HG02870 (cell line): ENCODE data around the gene COL27A1.

Experiments
- ATAC-seq: cut with Tn5 transposase; IDR thresholded peaks from one replicate; pipeline ENCODE4 v1.9.1; 2021; ENCODE audit warnings: mild to moderate bottlenecking, moderate library complexity; ENCODE audit not compliant: unreplicated experiment

COL27A1 gene

GRCh38 chr9:114261987-114262386 lies 106.7 kb downstream of the COL27A1 start:
- ATAC-seq: no peak

GRCh38 chr9:114263853-114264510 lies 108.6 kb downstream of the COL27A1 start:
- ATAC-seq: no peak

DNA sequence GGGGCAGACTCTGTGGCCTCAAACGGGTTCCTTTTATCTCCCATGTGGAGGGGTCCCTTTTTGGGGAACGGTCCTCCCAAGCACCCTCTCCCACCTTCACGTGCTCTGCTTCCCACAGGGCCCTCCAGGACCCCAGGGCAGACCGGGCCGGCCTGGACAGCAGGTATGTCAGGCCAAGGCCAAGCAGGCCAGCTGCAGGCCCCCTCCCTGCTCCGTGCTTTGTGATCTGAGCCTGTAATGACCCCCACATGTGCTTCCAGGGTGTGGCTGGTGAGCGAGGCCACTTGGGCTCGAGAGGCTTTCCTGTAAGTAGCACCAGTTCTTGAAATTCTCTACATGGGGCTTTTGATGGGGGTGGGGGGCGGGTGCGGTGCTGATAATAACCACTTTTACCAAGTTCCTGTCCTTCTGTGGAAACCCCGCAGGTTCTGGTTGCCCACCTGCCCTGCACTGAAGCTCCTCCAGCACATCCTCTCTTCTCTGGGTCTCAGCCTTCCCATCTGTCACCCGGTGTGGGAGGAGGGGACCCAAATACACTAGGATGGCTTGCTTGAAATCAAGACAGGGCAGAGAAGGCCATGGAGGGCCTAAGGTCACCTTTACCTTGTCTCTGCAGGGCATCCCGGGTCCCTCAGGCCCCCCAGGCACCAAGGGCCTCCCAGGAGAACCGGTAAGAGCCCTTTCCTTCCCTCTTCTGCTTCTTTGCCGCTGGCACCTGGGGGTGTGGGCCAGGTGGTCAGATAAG lies 109.6 kb downstream of the COL27A1 start:
- no peak for ATAC-seq

GRCh38 chr9:114266969-114267368 lies 111.6 kb downstream of the COL27A1 start:
- no peak for ATAC-seq

DNA sequence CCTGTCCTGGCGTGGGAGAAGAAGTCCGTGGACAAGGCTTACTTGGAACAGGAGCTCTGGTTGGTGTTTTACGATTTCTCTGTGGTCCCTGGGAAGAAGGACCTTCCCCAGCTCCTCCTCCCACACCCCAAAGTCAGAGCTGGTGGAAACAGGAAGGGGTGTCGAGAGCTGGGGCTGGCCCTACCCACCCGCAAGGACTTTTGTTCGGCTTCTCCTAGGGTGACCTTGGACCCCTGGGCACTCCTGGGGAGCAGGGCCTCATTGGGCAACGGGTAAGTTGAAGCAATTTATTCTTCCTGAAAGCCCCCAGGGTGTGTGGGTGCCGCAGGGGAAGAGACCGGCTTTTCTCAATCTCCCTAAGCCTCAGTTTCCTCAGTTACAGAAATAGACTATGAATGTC lies 113.7 kb downstream of the COL27A1 start:
- no peak for ATAC-seq

DNA sequence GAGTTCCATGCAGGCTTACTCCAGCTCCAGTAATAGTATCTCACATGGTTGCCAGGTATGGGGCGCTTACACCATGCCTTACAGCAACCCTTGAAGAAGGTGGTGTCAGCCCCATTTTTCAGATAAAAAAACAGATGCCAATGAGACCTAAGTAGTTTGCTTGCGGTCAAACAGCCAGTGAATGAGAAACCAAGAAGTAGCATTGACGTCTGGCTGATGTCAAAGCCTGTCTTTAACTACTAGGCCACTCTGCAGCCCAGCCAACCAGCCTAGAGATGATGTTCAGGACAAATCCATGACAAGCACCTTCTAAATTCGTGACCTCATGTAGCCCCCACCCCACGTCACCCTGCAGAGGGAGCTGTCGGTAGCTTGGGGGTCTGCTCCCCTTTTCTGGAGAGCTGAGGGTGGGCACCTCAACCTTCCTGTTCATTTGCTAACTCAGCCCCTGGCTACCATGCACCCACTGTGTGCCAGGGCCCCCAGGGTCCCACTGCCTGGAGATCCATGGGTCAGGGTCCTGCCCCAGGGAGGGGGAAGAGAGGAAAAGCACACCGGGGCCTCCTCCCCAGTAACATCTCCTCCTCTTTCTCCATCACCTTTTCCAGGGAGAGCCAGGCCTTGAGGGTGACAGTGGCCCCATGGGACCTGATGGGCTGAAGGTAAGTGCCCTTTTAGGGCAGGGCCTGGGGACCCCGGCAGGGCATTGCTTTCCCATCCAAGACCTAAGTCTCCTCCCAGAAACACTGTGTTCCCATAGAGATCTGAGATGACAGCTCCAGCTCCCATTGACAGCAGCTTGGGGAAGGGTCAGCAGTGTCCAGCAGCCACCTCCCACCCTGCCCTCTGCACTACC lies 115.0 kb downstream of the COL27A1 start:
- ATAC-seq: no peak

- ATAC-seq: no peak
These were observed 116.5 kb downstream of the COL27A1 start for GRCh38 chr9:114271556-114272510.

DNA sequence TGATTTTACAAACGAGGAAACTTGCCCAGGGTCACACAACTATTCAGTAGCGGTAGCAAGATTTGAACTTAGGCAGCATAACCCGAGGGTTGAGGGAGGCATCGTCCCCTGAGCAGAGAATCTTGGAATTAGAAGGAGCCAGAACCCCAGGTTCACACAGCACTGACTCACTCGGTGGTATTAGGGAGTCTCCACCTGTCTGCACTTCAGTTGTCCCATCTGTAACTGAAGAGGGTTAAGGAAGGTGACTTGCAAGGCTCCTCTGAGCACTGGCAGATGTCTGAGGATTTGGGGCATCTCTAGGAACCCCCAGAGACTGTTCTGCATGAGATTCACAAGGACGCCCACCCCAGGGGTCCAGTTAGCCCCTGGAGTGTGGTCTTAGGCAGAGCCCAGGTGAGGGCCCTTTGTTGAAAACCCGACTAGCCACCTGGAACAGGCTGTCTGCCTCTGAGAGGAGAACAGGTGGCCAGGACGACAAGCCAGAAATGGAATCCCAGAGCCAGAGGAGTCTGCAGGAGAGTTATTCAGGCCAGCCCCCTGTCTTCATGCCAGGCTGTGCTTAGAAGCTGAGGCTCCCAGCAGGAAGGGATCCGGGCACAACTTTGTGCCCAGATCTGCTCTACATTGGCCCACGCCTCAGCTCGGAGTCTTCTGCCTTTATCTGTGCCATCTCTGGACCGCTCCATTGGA lies 117.5 kb downstream of the COL27A1 start:
- no peak for ATAC-seq

DNA sequence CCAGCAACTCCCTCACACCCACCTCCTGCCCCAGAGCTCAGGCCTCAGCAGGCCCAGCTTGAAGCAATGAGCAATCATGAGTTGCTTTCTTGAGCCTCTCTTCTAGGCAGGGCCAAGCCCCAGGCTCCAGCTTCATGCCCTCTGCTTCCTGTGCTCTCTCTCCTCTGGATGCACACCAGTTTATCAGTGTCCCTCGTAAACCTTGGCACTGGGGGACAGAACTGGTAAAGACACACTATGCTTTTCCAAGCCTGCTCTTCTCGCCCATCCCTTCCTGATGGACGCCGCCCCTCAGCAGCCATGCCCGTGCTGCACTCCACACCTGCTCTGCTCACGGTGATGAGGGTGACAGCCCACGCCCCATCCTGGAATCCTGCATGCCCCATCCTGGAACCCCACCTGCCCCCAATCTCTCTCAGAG lies 118.1 kb downstream of the COL27A1 start:
- ATAC-seq: no peak

DNA sequence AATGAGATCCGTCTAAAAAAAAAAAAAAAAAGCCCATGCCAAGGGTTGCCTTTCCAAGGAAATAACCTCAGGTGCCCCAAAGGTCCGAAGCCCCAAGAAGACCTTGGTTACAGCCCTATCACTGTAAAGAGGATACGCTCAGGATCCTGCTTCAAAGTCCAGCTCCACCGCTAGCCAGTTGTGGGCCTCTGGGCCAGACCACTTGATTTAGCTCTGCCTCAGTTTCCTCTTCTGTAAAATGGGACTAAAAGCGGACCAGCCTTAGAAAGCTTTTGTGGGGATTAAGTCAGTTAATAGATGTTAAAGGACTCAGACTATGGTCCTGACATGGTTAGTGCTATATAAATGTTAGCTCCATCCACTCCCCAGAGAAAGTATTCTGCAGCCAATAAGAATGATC lies 118.9 kb downstream of the COL27A1 start:
- ATAC-seq: no peak

- no peak for ATAC-seq
These were observed 120.1 kb downstream of the COL27A1 start for GRCh38 chr9:114275246-114276004.

- no peak for ATAC-seq
These were observed 121.8 kb downstream of the COL27A1 start for GRCh38 chr9:114276908-114277821.

GRCh38 chr9:114278356-114278755 lies 123.0 kb downstream of the COL27A1 start:
- ATAC-seq: no peak

DNA sequence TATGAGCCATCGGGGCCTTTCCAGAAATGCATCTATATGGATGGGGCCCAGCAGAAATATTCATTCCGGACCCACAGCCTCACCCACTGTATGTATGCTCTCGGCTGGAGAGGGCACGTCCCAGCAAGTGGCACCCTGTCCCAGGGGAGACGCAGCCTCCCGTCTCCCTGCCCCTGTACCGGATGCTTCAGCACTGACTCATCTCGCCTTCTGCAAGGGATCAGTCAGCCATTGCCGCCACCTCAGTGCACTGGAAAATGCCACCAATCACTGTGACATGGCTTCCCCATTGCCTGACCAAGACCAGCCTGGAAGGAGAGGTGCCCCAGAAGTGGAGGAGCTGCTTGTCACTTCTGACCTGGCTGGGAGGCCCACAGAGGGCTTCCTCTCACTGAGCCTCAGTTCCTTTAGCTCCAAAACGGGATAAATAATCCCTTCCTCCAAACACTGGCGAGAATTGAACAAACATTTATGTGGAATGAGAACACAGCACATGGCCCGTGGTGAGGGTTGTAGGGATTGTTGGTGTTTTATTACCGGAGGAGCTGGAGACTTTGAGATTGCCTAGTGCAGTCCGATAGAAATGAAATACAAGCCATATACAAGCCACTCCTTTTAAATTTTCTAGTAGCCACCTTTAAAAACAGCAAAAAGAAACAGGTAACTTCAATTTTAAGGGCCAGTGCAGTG lies 123.7 kb downstream of the COL27A1 start:
- no peak for ATAC-seq

DNA sequence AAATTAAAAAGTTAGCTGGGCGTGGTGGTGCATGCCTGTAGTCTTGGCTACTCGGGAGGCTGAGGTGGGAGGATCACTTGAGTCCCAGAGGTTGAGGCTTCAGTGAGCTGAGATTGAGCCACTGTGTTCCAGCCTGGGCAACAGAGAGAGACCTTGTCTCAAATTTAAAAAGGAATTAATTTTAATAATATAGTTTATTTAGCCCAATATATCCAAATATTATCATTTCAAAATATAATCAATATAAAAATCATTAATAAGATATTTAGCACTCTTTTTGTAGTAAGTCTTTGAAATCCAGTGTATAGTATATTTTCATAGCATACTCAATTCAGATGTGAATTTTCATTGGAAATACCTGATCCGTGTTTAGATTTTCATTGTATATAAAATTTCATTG lies 124.4 kb downstream of the COL27A1 start:
- ATAC-seq: no peak

- ATAC-seq: no peak
These were observed 125.5 kb downstream of the COL27A1 start for GRCh38 chr9:114280636-114281472.
